ENCODE data around the gene ABCC4.
"Not testable (repeated sequence)": the region's sequence is repeated elsewhere in the genome, so short reads cannot be mapped to it uniquely, and the experiment has no call there.

ABCC4 gene

DNA sequence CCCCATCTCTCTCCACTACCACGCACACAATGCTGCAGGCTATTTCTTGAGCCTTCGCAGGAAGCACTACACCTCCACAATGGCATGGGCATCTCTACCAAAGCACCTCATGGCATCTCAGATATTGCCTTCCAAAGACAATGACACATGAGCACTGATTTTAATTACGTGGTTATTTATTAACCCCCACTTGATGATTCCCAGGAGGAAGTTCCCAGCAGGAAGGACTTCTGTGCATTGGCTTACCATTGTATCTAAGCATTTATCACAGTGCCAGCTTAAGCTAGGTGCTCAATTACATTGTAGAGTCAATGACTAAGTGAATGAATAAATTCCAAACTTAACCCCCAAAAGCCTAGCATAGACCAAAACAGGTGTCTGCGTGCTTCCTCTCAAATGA, 101.4 kb downstream of the ABCC4 start:
- WGBS, 2 experiments (ENCODE audit: insufficient coverage in 2 of 2): 93 to 100% methylated on average over 2 to 4 of the region's 4 CpGs
- H3K27ac ChIP-seq (ENCODE audit: low read depth, low read length, severe bottlenecking): no peak overlapping the region
- H3K36me3 ChIP-seq (ENCODE audit: control insufficient read depth, insufficient read depth, low read length): peaks cover 5% of the 10 kb centered on the region
- H3K9me3 ChIP-seq (ENCODE audit: control insufficient read depth, low read length): no peaks in the 10 kb centered on the region
- no peaks in the 10 kb centered on the region for H3K4me1 ChIP-seq (ENCODE audit: control insufficient read depth, insufficient read depth, low read length, poor library complexity, severe bottlenecking)
- H3K4me3 ChIP-seq (ENCODE audit: extremely low read depth, insufficient read depth, low read length, poor library complexity, severe bottlenecking): no peak overlapping the region

DNA sequence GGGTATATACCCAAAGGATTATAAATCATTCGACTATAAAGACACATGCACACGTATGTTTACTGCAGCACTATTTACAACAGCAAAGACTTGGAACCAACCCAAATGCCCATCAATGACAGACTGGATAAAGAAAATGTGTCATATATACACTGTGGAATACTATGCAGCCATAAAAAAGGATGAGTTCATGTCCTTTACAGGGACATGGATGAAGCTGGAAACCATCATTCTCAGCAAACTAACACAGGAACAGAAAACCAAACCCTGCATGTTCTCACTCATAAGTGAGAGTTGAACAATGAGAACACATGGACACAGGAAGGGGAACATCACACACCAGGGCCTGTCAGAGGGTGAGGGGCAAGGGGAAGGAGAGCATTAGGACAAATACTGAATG, 102.6 kb downstream of the ABCC4 start:
- not testable (repeated sequence) for H3K27ac ChIP-seq (ENCODE audit: low read depth, low read length, severe bottlenecking); H3K4me3 ChIP-seq (ENCODE audit: extremely low read depth, insufficient read depth, low read length, poor library complexity, severe bottlenecking); H3K4me1 ChIP-seq (ENCODE audit: control insufficient read depth, insufficient read depth, low read length, poor library complexity, severe bottlenecking); H3K36me3 ChIP-seq (ENCODE audit: control insufficient read depth, insufficient read depth, low read length); H3K9me3 ChIP-seq (ENCODE audit: control insufficient read depth, low read length)
- no CpG with 5 or more reads among the region's 2 CpGs for WGBS, 2 experiments (ENCODE audit: insufficient coverage in 2 of 2)

DNA sequence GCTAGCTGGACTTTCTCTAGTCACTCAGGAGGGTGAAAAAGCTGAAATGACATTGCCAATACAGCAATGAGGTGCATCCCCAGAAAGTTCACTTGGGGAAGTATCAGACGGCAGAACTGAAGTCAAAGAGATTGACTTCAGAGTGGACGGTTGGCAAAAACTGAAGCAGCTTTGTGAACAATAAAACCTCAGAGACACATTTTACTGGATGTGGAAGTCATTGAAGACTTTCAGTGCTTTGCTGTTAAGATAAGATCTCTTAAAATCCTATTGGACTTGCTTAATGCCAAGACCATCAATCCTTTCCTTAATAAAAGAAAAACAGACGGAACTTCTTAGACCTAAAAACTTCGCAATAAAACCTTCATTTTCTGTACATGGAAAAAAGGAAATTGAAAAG, 103.7 kb downstream of the ABCC4 start:
- 85 to 100% methylated on average over 1 to 2 of the region's 4 CpGs for WGBS, 2 experiments (ENCODE audit: insufficient coverage in 2 of 2)
- no peaks in the 10 kb centered on the region for H3K9me3 ChIP-seq (ENCODE audit: control insufficient read depth, low read length)
- H3K4me1 ChIP-seq (ENCODE audit: control insufficient read depth, insufficient read depth, low read length, poor library complexity, severe bottlenecking): peaks cover 1% of the 10 kb centered on the region
- no peak overlapping the region for H3K27ac ChIP-seq (ENCODE audit: low read depth, low read length, severe bottlenecking)
- peaks cover 3% of the 10 kb centered on the region for H3K36me3 ChIP-seq (ENCODE audit: control insufficient read depth, insufficient read depth, low read length)
- H3K4me3 ChIP-seq (ENCODE audit: extremely low read depth, insufficient read depth, low read length, poor library complexity, severe bottlenecking): no peak overlapping the region

- 89 to 100% methylated on average over 5 to 6 of the region's 6 CpGs for WGBS, 2 experiments (ENCODE audit: insufficient coverage in 2 of 2)
- H3K4me3 ChIP-seq (ENCODE audit: extremely low read depth, insufficient read depth, low read length, poor library complexity, severe bottlenecking): no peak overlapping the region
- peaks cover 7% of the 10 kb centered on the region for H3K4me1 ChIP-seq (ENCODE audit: control insufficient read depth, insufficient read depth, low read length, poor library complexity, severe bottlenecking)
- H3K27ac ChIP-seq (ENCODE audit: low read depth, low read length, severe bottlenecking): no peak overlapping the region
- H3K9me3 ChIP-seq (ENCODE audit: control insufficient read depth, low read length): no peaks in the 10 kb centered on the region
- peaks cover 3% of the 10 kb centered on the region for H3K36me3 ChIP-seq (ENCODE audit: control insufficient read depth, insufficient read depth, low read length)
These were observed 106.1 kb downstream of the ABCC4 start for GRCh38 chr13:95195146-95195545.

GRCh38 chr13:95193509-95194230, 107.6 kb downstream of the ABCC4 start:
- no peak overlapping the region for H3K27ac ChIP-seq (ENCODE audit: low read depth, low read length, severe bottlenecking)
- WGBS, 2 experiments (ENCODE audit: insufficient coverage in 2 of 2): 91 to 93% methylated on average over 8 to 9 of the region's 13 CpGs
- H3K36me3 ChIP-seq (ENCODE audit: control insufficient read depth, insufficient read depth, low read length): peaks cover 3% of the 10 kb centered on the region
- H3K4me1 ChIP-seq (ENCODE audit: control insufficient read depth, insufficient read depth, low read length, poor library complexity, severe bottlenecking): peaks cover 7% of the 10 kb centered on the region
- no peaks in the 10 kb centered on the region for H3K9me3 ChIP-seq (ENCODE audit: control insufficient read depth, low read length)
- H3K4me3 ChIP-seq (ENCODE audit: extremely low read depth, insufficient read depth, low read length, poor library complexity, severe bottlenecking): no peak overlapping the region

GRCh38 chr13:95192998-95193397, 108.3 kb downstream of the ABCC4 start:
- H3K36me3 ChIP-seq (ENCODE audit: control insufficient read depth, insufficient read depth, low read length): peaks cover 3% of the 10 kb centered on the region
- 79 to 95% methylated on average over 6 to 7 of the region's 7 CpGs for WGBS, 2 experiments (ENCODE audit: insufficient coverage in 2 of 2)

GRCh38 chr13:95192564-95192945, 108.7 kb downstream of the ABCC4 start:
- H3K27ac ChIP-seq (ENCODE audit: low read depth, low read length, severe bottlenecking); H3K9me3 ChIP-seq (ENCODE audit: control insufficient read depth, low read length); H3K4me3 ChIP-seq (ENCODE audit: extremely low read depth, insufficient read depth, low read length, poor library complexity, severe bottlenecking); H3K36me3 ChIP-seq (ENCODE audit: control insufficient read depth, insufficient read depth, low read length); H3K4me1 ChIP-seq (ENCODE audit: control insufficient read depth, insufficient read depth, low read length, poor library complexity, severe bottlenecking): not testable (repeated sequence)
- WGBS, 2 experiments (ENCODE audit: insufficient coverage in 2 of 2): 82 to 97% methylated on average over 4 of the region's 5 CpGs

More at GRCh38 chr13:95192998-95193397, 108.3 kb downstream of the ABCC4 start:
- peaks cover 7% of the 10 kb centered on the region for H3K4me1 ChIP-seq (ENCODE audit: control insufficient read depth, insufficient read depth, low read length, poor library complexity, severe bottlenecking)
- H3K27ac ChIP-seq (ENCODE audit: low read depth, low read length, severe bottlenecking): no peak overlapping the region
- no peak overlapping the region for H3K4me3 ChIP-seq (ENCODE audit: extremely low read depth, insufficient read depth, low read length, poor library complexity, severe bottlenecking)
- H3K9me3 ChIP-seq (ENCODE audit: control insufficient read depth, low read length): no peaks in the 10 kb centered on the region

- Histone ChIP-seq H3K27ac (ENCODE audit: low read depth, low read length, severe bottlenecking) (no peak overlapping the region), H3K4me1 (ENCODE audit: control insufficient read depth, insufficient read depth, low read length, poor library complexity, severe bottlenecking) (peaks cover 7% of the 10 kb centered on the region), H3K36me3 (ENCODE audit: control insufficient read depth, insufficient read depth, low read length) (peaks cover 3% of the 10 kb centered on the region), H3K9me3 (ENCODE audit: control insufficient read depth, low read length) (no peaks in the 10 kb centered on the region), H3K4me3 (ENCODE audit: extremely low read depth, insufficient read depth, low read length, poor library complexity, severe bottlenecking) (no peak overlapping the region)
- WGBS, 2 experiments (ENCODE audit: insufficient coverage in 2 of 2): 43 to 46% methylated on average over 6 to 7 of the region's 9 CpGs
These were observed 109.3 kb downstream of the ABCC4 start for GRCh38 chr13:95191821-95192563.

- no peak overlapping the region for H3K27ac ChIP-seq (ENCODE audit: low read depth, low read length, severe bottlenecking)
- H3K4me1 ChIP-seq (ENCODE audit: control insufficient read depth, insufficient read depth, low read length, poor library complexity, severe bottlenecking): peaks cover 7% of the 10 kb centered on the region
- H3K4me3 ChIP-seq (ENCODE audit: extremely low read depth, insufficient read depth, low read length, poor library complexity, severe bottlenecking): no peak overlapping the region
- 80 to 83% methylated on average over 2 to 4 of the region's 7 CpGs for WGBS, 2 experiments (ENCODE audit: insufficient coverage in 2 of 2)
- H3K36me3 ChIP-seq (ENCODE audit: control insufficient read depth, insufficient read depth, low read length): no peaks in the 10 kb centered on the region
- no peaks in the 10 kb centered on the region for H3K9me3 ChIP-seq (ENCODE audit: control insufficient read depth, low read length)
These were observed 113.1 kb downstream of the ABCC4 start for GRCh38 chr13:95188128-95188527.

GRCh38 chr13:95185851-95186250, 115.4 kb downstream of the ABCC4 start:
- H3K4me3 ChIP-seq (ENCODE audit: extremely low read depth, insufficient read depth, low read length, poor library complexity, severe bottlenecking): no peak overlapping the region
- 92 to 100% methylated on average over 3 to 4 of the region's 5 CpGs for WGBS, 2 experiments (ENCODE audit: insufficient coverage in 2 of 2)
- H3K36me3 ChIP-seq (ENCODE audit: control insufficient read depth, insufficient read depth, low read length): no peaks in the 10 kb centered on the region
- H3K27ac ChIP-seq (ENCODE audit: low read depth, low read length, severe bottlenecking): no peak overlapping the region
- no peaks in the 10 kb centered on the region for H3K4me1 ChIP-seq (ENCODE audit: control insufficient read depth, insufficient read depth, low read length, poor library complexity, severe bottlenecking)
- no peaks in the 10 kb centered on the region for H3K9me3 ChIP-seq (ENCODE audit: control insufficient read depth, low read length)

GRCh38 chr13:95185311-95185710, 115.9 kb downstream of the ABCC4 start:
- WGBS, 2 experiments (ENCODE audit: insufficient coverage in 2 of 2): 83 to 97% methylated on average over 2 of the region's 3 CpGs

More at GRCh38 chr13:95185311-95185710, 115.9 kb downstream of the ABCC4 start:
- H3K4me3 ChIP-seq (ENCODE audit: extremely low read depth, insufficient read depth, low read length, poor library complexity, severe bottlenecking): no peak overlapping the region
- no peaks in the 10 kb centered on the region for H3K36me3 ChIP-seq (ENCODE audit: control insufficient read depth, insufficient read depth, low read length)
- no peaks in the 10 kb centered on the region for H3K9me3 ChIP-seq (ENCODE audit: control insufficient read depth, low read length)
- no peaks in the 10 kb centered on the region for H3K4me1 ChIP-seq (ENCODE audit: control insufficient read depth, insufficient read depth, low read length, poor library complexity, severe bottlenecking)
- no peak overlapping the region for H3K27ac ChIP-seq (ENCODE audit: low read depth, low read length, severe bottlenecking)

Data from mesodermal cell (in vitro differentiated cells).